GM18520 (cell line): ENCODE data around the gene CFAP61.
A peak's percentile ranks its signal among the peaks of the same experiment; 100 is the strongest.
"Not testable (repeated sequence)": the region's sequence is repeated elsewhere in the genome, so short reads cannot be mapped to it uniquely, and the experiment has no call there.

Experiments
- ATAC-seq: cut with Tn5 transposase; IDR thresholded peaks from one replicate; pipeline ENCODE4 v1.9.1; 2021; ENCODE audit not compliant: unreplicated experiment

CFAP61 gene

GRCh38 chr20:20230741-20231140, 178.4 kb downstream of the CFAP61 start:
- ATAC-seq = no peak

GRCh38 chr20:20231528-20232298, 179.4 kb downstream of the CFAP61 start:
- ATAC-seq = no peak

- ATAC-seq = peak; percentile 39
Observed at GRCh38 chr20:20233041-20233514, 180.7 kb downstream of the CFAP61 start.

- ATAC-seq = no peak
Observed at GRCh38 chr20:20235681-20236080, 183.3 kb downstream of the CFAP61 start.

- no peak for ATAC-seq
Observed at GRCh38 chr20:20237093-20237959, 185.0 kb downstream of the CFAP61 start.

- ATAC-seq = no peak
Observed at GRCh38 chr20:20241976-20242375, 189.6 kb downstream of the CFAP61 start.

- ATAC-seq = not testable (repeated sequence)
Observed at GRCh38 chr20:20244384-20244783, 192.1 kb downstream of the CFAP61 start.

GRCh38 chr20:20246996-20247633, 194.8 kb downstream of the CFAP61 start:
- no peak for ATAC-seq

- no peak for ATAC-seq
Observed at GRCh38 chr20:20248620-20249200, 196.4 kb downstream of the CFAP61 start.

GRCh38 chr20:20251317-20251716, 199.0 kb downstream of the CFAP61 start:
- no peak for ATAC-seq

- ATAC-seq = no peak
Observed at GRCh38 chr20:20251836-20252235, 199.5 kb downstream of the CFAP61 start.

- ATAC-seq = no peak
Observed at GRCh38 chr20:20253039-20253743, 200.9 kb downstream of the CFAP61 start.

- no peak for ATAC-seq
Observed at GRCh38 chr20:20253744-20254330, 201.5 kb downstream of the CFAP61 start.

- ATAC-seq = no peak
Observed at GRCh38 chr20:20255099-20255498, 202.8 kb downstream of the CFAP61 start.

GRCh38 chr20:20259533-20259932, 207.2 kb downstream of the CFAP61 start:
- no peak for ATAC-seq

GRCh38 chr20:20261159-20261558, 208.8 kb downstream of the CFAP61 start:
- no peak for ATAC-seq

- ATAC-seq = no peak
Observed at GRCh38 chr20:20265210-20265609, 212.9 kb downstream of the CFAP61 start.

- no peak for ATAC-seq
Observed at GRCh38 chr20:20266552-20266951, 214.2 kb downstream of the CFAP61 start.

GRCh38 chr20:20267685-20268370, 215.5 kb downstream of the CFAP61 start:
- no peak for ATAC-seq
